ENCODE measurements around the gene DLX6. TPM values are rescaled to one million over a fixed set of nuclear protein-coding genes. Genes with fewer than 3 reads are reported as not detected.

DLX6 gene
- total and polyA plus RNA-seq, 3 experiments from 2014 or later = not detected

DNA sequence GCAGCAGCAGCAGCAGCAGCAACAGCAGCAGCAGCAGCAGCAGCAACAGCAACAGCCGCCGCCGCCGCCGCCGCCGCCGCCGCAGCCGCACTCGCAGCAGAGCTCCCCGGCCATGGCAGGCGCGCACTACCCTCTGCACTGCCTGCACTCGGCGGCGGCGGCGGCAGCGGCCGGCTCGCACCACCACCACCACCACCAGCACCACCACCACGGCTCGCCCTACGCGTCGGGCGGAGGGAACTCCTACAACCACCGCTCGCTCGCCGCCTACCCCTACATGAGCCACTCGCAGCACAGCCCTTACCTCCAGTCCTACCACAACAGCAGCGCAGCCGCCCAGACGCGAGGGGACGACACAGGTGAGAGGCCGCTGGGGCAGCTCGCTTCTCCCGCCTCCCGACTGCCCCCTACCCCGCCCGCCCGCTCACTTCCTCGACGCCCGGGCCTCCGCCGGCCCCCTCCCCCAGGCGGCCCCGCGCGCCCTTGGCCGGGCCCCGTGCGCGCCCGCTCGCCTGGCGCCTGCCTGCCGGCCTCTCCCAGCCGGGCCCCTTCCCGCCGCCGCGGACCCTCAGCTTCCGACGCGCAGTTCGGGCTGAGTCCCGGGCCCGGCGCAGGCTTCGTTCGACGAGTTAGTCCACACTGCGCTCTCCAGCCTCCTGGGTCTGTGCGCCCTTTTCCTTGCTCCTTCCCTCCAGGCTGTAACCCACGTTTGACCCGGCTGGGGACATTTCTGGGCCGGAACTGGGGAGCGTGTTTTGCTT, 882 bp downstream of the DLX6 start:
- Histone ChIP-seq H3K36me3 (ENCODE audit: insufficient read depth, low read length) (no peaks in the 10 kb centered on the region), H3K4me1 (ENCODE audit: insufficient read depth, low read length) (peaks cover 18% of the 10 kb centered on the region), H3K27me3 (ENCODE audit: insufficient read depth, low read length, poor library complexity, severe bottlenecking) (peaks cover 69% of the 10 kb centered on the region), H3K9me3 (ENCODE audit: low read length) (no peaks in the 10 kb centered on the region), H3K27ac (ENCODE audit: low read depth, low read length) (no peak overlapping the region), H3K4me3 (ENCODE audit: low read length) (no peak overlapping the region)
- Mint-ChIP-seq H3K9me3 (peaks cover 0 to 12% (median 11%) of the 10 kb centered on the region in 5 donors), H3K27me3 (peaks cover 73 to 84% of the 10 kb centered on the region in 2 donors), H3K4me1 (peaks cover 20 to 35% (median 22%) of the 10 kb centered on the region in 3 donors), H3K27ac (no peak overlapping the region), H3K36me3 (no peaks in the 10 kb centered on the region), H3K4me3 (peak overlapping the region; percentile 62 to 78 (median 74))
- ChIA-PET CTCF (no interaction called here), POLR2A (no interaction called here)
- DNase-seq = peak in 2 of 5 donors; percentile 23 to 30

DNA sequence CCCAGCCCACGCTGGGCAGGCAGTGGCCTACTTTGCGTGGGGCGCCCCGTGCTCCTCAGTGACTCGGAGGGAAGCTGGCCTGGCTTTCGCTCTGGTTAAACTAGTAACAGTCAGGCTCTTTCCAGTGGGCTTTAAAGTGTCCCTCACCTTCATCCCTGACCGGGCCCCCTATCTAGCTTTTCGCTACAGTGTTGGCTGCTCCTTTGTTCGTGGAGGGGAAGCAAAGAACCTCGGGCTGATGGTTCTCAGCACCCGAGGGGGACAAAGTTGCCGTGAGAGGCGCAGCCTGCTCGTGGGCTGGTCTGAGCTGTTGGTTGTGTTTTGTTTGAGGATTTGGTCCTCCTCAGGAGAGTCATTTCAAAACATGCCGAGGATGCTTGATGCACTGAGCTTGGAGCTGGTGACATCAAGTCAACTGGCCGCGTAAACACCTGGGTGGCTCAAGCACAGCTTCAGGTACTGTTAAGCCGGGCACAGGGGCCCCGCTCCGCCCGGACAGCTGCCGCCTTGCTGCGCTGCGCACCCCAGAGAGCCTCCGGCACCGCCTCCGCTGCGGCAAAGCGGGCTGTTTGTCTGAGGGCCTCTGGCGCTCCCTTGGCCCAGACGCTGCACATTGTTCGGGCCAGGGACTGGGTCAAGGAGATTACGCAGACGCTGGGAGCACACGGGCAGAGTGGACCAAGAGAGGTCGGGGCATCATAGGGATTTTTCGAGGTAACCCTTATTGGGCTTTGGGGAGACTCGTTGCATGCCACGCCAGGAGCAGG, 1.6 kb downstream of the DLX6 start:
- Histone ChIP-seq H3K4me1 (ENCODE audit: insufficient read depth, low read length) (peaks cover 18% of the 10 kb centered on the region), H3K36me3 (ENCODE audit: insufficient read depth, low read length) (no peaks in the 10 kb centered on the region), H3K9me3 (ENCODE audit: low read length) (no peaks in the 10 kb centered on the region), H3K27me3 (ENCODE audit: insufficient read depth, low read length, poor library complexity, severe bottlenecking) (peaks cover 70% of the 10 kb centered on the region), H3K4me3 (ENCODE audit: low read length) (no peak overlapping the region), H3K27ac (ENCODE audit: low read depth, low read length) (no peak overlapping the region)
- no peak for DNase-seq
- ChIA-PET POLR2A (no interaction called here), CTCF (no interaction called here)
- Mint-ChIP-seq H3K9me3 (peaks cover 0 to 19% (median 13%) of the 10 kb centered on the region in 5 donors), H3K27me3 (peaks cover 72 to 84% of the 10 kb centered on the region in 2 donors), H3K27ac (no peak overlapping the region), H3K4me1 (peaks cover 20 to 35% (median 22%) of the 10 kb centered on the region in 3 donors), H3K36me3 (no peaks in the 10 kb centered on the region), H3K4me3 (peak overlapping the region; percentile 57 to 76 (median 66))

DNA sequence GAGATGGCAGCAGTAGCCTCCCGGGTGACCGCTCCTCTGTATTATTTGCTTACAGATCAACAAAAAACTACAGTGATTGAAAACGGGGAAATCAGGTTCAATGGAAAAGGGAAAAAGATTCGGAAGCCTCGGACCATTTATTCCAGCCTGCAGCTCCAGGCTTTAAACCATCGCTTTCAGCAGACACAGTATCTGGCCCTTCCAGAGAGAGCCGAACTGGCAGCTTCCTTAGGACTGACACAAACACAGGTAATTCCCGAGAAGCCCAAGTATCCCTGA, 2.2 kb downstream of the DLX6 start:
- Histone ChIP-seq H3K27me3 (ENCODE audit: insufficient read depth, low read length, poor library complexity, severe bottlenecking) (peaks cover 69% of the 10 kb centered on the region), H3K36me3 (ENCODE audit: insufficient read depth, low read length) (no peaks in the 10 kb centered on the region), H3K27ac (ENCODE audit: low read depth, low read length) (no peak overlapping the region), H3K4me3 (ENCODE audit: low read length) (no peak overlapping the region), H3K4me1 (ENCODE audit: insufficient read depth, low read length) (peaks cover 18% of the 10 kb centered on the region), H3K9me3 (ENCODE audit: low read length) (no peaks in the 10 kb centered on the region)
- DNase-seq = no peak
- Mint-ChIP-seq H3K9me3 (peaks cover 0 to 20% (median 13%) of the 10 kb centered on the region in 5 donors), H3K4me1 (peaks cover 20 to 35% (median 22%) of the 10 kb centered on the region in 3 donors), H3K27me3 (peaks cover 70 to 85% of the 10 kb centered on the region in 2 donors), H3K36me3 (no peaks in the 10 kb centered on the region), H3K4me3 (peak overlapping the region in 2 of 7 donors; percentile 8 to 50), H3K27ac (no peak overlapping the region)
- CTCF ChIA-PET = no interaction called here
- POLR2A ChIA-PET = no interaction called here

DNA sequence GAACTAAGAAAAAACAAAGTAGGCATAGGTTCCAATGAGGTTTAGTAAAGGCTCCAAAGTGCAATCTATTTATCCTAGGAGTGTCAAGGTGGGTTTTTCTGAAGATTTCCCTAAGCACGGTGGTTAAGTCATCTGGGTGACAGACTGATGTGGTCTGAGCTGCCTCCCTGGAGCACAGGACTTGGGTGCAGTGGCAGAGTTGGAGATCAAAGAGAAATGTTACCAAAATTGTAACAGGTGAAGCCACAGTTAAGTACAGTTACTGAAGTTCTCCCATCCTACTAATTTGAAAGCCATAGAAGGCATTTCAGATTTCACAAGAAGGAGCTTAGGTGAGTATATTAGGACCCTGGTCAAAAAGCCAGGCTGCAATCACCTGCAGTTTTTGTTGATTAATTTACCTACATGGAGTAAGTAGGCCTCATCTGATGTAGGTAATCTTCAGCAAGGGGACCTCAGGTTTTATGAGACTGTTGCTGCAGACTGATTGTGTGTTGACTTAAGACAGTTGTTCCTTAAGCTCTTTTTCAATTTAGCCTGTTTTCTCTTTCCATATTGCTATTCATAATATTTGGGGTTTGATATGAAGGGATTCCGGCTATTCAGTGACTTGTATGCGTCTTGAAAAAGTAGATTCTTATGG, 3.0 kb downstream of the DLX6 start:
- Histone ChIP-seq H3K4me3 (ENCODE audit: low read length) (no peak overlapping the region), H3K36me3 (ENCODE audit: insufficient read depth, low read length) (no peaks in the 10 kb centered on the region), H3K27me3 (ENCODE audit: insufficient read depth, low read length, poor library complexity, severe bottlenecking) (peaks cover 66% of the 10 kb centered on the region), H3K9me3 (ENCODE audit: low read length) (no peaks in the 10 kb centered on the region), H3K27ac (ENCODE audit: low read depth, low read length) (no peak overlapping the region), H3K4me1 (ENCODE audit: insufficient read depth, low read length) (peaks cover 18% of the 10 kb centered on the region)
- Mint-ChIP-seq H3K36me3 (no peaks in the 10 kb centered on the region), H3K4me1 (peaks cover 15 to 30% (median 22%) of the 10 kb centered on the region in 3 donors), H3K4me3 (no peak overlapping the region), H3K9me3 (peaks cover 0 to 15% (median 11%) of the 10 kb centered on the region in 5 donors), H3K27me3 (peaks cover 71 to 85% of the 10 kb centered on the region in 2 donors), H3K27ac (no peak overlapping the region)
- ChIA-PET POLR2A (no interaction called here), CTCF (no interaction called here)
- DNase-seq = no peak

DNA sequence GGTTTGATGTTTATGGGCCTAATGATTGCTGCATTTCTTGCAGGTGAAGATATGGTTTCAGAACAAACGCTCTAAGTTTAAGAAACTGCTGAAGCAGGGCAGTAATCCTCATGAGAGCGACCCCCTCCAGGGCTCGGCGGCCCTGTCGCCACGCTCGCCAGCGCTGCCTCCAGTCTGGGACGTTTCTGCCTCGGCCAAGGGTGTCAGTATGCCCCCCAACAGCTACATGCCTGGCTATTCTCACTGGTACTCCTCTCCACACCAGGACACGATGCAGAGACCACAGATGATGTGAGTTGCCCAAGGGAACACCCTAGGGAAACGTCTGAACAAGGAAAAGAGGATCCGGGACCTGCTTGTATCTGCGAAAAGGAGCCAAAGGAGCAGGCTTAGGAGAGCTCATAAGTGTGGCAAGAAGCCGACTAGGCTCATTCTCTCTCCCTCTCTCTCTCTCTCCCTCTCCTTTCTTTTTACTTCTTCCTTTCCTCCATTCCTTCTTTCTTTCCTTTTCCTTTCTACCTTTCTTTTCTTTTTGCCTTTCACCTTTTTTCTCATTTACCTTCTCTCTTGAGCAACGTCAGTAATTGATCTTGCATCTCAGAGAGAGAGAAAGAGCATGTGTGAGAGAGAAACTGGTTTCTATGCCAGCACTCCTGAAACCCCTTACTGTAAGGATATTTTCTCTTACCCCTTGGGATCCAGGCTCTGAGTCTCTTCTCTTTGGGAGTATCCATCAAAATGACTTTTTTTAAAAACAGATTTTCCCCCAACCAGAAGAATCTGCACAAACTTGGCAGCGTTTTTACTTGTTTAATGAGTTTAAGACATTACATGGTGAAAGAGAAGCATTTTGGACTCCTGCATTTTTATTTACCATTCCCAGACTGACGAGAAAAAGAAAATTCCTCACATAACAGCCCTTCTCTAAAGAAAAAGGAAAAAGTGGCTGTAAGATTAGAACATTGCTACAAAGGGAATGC, 4.7 kb downstream of the DLX6 start:
- H3K36me3 ChIP-seq (ENCODE audit: insufficient read depth, low read length) = no peaks in the 10 kb centered on the region
- H3K36me3 Mint-ChIP-seq = peaks cover 0 to 2% (median 0%) of the 10 kb centered on the region in 3 donors
- CTCF ChIA-PET = no interaction called here
- H3K9me3 ChIP-seq (ENCODE audit: low read length) = no peaks in the 10 kb centered on the region
- H3K4me1 Mint-ChIP-seq = peaks cover 7 to 21% (median 11%) of the 10 kb centered on the region in 3 donors
- peaks cover 4% of the 10 kb centered on the region for H3K4me1 ChIP-seq (ENCODE audit: insufficient read depth, low read length)
- H3K9me3 Mint-ChIP-seq = peaks cover 0 to 19% (median 10%) of the 10 kb centered on the region in 5 donors
- peaks cover 66% of the 10 kb centered on the region for H3K27me3 ChIP-seq (ENCODE audit: insufficient read depth, low read length, poor library complexity, severe bottlenecking)
- DNase-seq = no peak
- no peak overlapping the region for H3K4me3 ChIP-seq (ENCODE audit: low read length)
- H3K27ac ChIP-seq (ENCODE audit: low read depth, low read length) = no peak overlapping the region
- POLR2A ChIA-PET = no interaction called here
- H3K4me3 Mint-ChIP-seq = peak overlapping the region in 1 of 7 donors; percentile 48
- H3K27ac Mint-ChIP-seq = no peak overlapping the region
- H3K27me3 Mint-ChIP-seq = peaks cover 72 to 86% of the 10 kb centered on the region in 2 donors

DNA sequence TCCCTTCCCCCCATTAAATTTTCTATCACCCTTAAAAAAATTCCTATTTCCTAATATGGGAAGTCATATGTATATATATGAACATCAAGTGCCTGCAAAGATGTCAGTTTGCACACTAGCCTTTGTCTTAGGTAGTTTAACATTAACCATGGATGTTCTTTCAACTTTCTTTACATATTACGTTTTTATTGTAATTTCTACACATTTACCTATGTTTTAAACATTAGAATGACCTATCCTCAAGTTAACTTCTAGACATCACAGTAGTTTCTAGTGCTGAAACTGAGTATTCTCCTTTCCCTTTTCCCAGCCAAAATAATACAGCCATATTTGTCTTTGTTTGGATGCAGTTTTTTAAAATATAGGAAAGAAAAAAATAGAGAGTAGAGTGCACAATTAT, 5.8 kb downstream of the DLX6 start:
- Mint-ChIP-seq H3K36me3 (peaks cover 0 to 2% (median 0%) of the 10 kb centered on the region in 3 donors), H3K4me1 (peaks cover 5 to 12% (median 6%) of the 10 kb centered on the region in 3 donors), H3K9me3 (peaks cover 0 to 17% (median 10%) of the 10 kb centered on the region in 5 donors), H3K27me3 (peaks cover 77 to 93% of the 10 kb centered on the region in 2 donors), H3K27ac (no peak overlapping the region), H3K4me3 (no peak overlapping the region)
- ChIA-PET CTCF (no interaction called here), POLR2A (no interaction called here)
- Histone ChIP-seq H3K9me3 (ENCODE audit: low read length) (no peaks in the 10 kb centered on the region), H3K4me1 (ENCODE audit: insufficient read depth, low read length) (no peaks in the 10 kb centered on the region), H3K4me3 (ENCODE audit: low read length) (no peak overlapping the region), H3K27me3 (ENCODE audit: insufficient read depth, low read length, poor library complexity, severe bottlenecking) (peaks cover 72% of the 10 kb centered on the region), H3K27ac (ENCODE audit: low read depth, low read length) (no peak overlapping the region), H3K36me3 (ENCODE audit: insufficient read depth, low read length) (no peaks in the 10 kb centered on the region)
- DNase-seq = no peak

DNA sequence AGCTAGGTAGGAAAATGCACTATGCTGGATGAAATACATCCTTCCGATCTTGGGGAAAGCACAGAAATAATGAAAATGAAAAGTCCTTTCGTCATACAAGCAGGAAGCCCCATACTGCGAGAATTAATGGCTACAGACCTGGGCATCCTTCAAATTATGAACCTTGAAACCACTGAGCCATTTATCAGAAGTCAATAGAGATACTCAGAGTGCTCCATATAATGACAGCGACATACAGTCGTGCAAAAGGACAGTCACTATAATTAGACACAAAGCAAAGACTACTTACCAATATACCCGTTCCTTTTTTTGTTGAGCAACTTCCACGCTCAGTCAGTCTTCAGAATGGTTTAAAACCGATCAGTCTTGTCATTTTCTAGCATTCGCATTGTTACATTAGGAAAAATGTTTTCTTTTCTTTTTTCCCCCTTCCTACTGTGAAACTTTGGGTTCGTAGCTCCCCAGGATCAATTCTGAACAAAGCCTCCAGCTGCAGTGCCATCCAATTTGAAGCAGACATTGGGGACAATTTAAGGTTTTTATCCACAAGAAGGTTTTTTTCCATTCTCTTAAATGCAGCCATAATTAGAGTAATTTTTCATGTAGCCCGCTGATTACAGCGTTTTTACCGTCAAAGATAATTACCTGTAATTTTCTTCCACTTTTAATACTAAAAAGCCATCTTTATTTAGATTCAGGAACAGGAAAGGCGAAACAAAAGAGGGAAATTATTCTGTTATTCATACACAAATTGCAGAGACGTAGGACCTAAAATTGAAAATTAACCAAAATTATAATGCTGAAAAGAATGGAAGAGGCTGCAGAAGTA, 6.4 kb downstream of the DLX6 start:
- Histone ChIP-seq H3K4me3 (ENCODE audit: low read length) (no peak overlapping the region), H3K27me3 (ENCODE audit: insufficient read depth, low read length, poor library complexity, severe bottlenecking) (peaks cover 75% of the 10 kb centered on the region), H3K9me3 (ENCODE audit: low read length) (no peaks in the 10 kb centered on the region), H3K27ac (ENCODE audit: low read depth, low read length) (no peak overlapping the region), H3K4me1 (ENCODE audit: insufficient read depth, low read length) (no peaks in the 10 kb centered on the region), H3K36me3 (ENCODE audit: insufficient read depth, low read length) (no peaks in the 10 kb centered on the region)
- CTCF ChIA-PET = no interaction called here
- POLR2A ChIA-PET = no interaction called here
- H3K27ac Mint-ChIP-seq = no peak overlapping the region
- H3K36me3 Mint-ChIP-seq = peaks cover 0 to 2% (median 0%) of the 10 kb centered on the region in 3 donors
- no peak overlapping the region for H3K4me3 Mint-ChIP-seq
- peaks cover 0 to 17% (median 10%) of the 10 kb centered on the region in 5 donors for H3K9me3 Mint-ChIP-seq
- peaks cover 79 to 97% of the 10 kb centered on the region in 2 donors for H3K27me3 Mint-ChIP-seq
- peaks cover 2 to 11% (median 3%) of the 10 kb centered on the region in 3 donors for H3K4me1 Mint-ChIP-seq
- DNase-seq = no peak
